OCI-M2 (cell line): ENCODE results near the gene PIP5K1A.
A peak's percentile ranks its signal among the peaks of the same experiment; 100 is the strongest.
"Not testable (repeated sequence)": the region's sequence is repeated elsewhere in the genome, so short reads cannot be mapped to it uniquely, and the experiment has no call there.

Experiments used
- DNase-seq: peaks from one replicate; lab custom pipeline; 2025; ENCODE audit not compliant: unreplicated experiment; lab: John Stamatoyannopoulos, UW

Gene PIP5K1A

GRCh38 chr1:151192047-151192446 lies 6.3 kb upstream of the PIP5K1A start:
- DNase-seq = no peak

- DNase-seq = no peak
Measured at GRCh38 chr1:151193304-151193703, 5.0 kb upstream of the PIP5K1A start.

DNA sequence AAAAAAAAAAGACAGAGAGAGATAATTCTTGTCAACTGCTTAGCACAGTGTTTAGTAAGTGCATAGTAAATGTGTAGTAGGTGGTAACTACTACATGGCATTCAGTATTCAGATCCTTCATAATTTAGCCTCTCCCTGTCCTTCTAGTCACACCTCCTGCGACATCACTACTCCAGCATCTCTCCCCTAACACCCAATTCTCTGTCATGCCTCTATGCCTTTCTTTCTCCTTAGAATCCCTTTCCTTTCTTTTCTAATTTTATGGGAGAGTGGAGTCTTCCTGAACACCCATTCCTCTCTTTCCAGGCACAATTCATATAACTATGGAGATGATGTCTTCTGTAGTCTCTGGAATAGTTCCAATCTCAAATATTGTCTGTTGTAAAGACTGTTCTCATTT lies 4.5 kb upstream of the PIP5K1A start:
- no peak for DNase-seq

DNA sequence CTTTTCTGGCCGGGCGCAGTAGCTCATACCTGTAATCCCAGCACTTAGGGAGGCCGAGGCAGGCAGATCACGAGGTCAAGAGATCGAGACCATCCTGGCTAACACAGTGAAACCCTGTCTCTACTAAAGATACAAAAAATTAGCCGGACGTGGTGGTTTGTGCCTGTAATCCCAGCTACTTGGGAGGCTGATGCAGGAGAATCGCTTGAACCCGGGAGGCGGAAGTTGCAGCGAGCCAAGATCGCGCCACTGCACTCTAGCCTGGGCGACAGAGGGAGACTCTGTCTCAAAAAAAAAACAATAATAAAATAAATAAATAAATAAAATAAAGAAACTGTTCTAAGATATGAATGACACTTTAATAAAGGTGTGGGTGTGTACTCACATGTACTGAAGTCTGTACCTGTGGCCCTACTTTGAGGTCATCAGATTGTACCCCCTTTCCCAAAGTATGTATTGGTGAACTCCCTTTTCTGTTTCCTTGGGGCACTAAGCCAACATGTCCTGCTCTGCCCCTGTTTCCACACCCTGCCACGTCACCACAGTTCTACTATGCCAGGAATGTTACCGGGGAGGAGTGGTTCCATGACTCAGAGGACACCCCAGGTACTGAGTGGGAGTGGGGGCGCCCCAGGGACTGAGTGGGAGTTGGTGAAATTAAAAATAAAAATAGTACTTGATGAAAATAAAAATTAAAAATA lies 3.3 kb upstream of the PIP5K1A start:
- not testable (repeated sequence) for DNase-seq

DNA sequence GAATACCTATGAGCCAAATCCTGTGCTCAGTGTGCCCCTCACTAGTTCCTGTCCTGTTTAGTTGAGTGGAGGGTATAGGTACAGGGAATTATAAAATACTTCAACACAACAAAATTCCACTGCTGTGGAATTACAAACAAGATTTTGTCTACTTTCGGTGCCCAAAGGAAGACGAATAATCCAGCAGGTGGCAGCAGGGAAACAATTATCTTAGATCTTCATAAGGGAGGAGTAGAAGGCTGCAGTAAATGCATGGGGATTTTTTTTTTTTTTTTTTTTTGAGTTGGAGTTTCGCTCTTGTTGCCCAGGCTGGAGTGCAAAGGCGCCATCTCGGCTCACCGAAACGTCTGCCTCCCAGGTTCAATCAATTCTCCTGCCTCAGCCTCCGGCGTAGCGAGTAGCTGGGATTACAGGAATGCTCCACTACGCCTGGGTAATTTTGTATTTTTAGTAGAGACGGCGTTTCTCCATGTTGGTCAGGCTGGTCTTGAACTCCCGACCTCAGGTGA lies 2.0 kb upstream of the PIP5K1A start:
- no peak for DNase-seq

DNA sequence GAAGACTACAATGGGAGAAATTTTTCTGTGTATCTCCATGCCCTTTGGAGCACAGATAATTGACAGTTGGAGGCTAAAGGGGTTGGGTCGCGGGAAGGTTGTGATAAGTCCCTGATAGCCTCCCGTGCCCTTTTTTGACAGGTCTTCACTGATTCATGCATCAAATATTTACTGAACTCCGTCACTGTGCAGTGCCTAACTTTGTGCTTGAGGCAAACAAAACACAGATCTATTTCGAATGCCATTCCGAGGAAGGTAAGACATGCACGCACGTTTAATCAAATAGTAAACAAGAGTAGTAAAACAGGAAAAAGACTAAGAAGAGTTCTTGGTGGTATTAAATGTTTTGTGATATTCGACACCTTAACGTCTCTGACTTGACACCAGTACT lies 494 bp upstream of the PIP5K1A start:
- no peak for DNase-seq

GRCh38 chr1:151199873-151200581 lies 1.7 kb downstream of the PIP5K1A start:
- DNase-seq = no peak

- not testable (repeated sequence) for DNase-seq
Measured at GRCh38 chr1:151205381-151205965, 7.1 kb downstream of the PIP5K1A start.

DNA sequence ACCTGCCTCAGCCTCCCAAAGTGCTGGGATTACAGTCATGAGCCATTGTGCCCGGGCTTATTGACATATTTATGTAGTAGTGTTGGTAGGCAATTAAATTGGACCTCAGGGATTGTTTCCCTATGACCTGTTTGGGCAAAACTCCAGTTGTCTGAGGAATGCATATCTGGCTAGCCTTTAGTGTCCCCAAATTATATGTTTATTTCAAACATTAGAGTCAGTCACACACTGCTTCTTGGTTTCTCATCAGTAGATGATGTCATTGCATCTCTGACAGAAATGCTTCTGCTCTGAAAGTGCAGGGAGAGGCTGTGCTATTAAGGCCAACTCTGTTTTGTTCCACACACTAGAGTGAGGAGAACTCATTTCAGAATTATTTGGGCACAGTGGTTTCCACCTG lies 12.5 kb downstream of the PIP5K1A start:
- DNase-seq = no peak

DNA sequence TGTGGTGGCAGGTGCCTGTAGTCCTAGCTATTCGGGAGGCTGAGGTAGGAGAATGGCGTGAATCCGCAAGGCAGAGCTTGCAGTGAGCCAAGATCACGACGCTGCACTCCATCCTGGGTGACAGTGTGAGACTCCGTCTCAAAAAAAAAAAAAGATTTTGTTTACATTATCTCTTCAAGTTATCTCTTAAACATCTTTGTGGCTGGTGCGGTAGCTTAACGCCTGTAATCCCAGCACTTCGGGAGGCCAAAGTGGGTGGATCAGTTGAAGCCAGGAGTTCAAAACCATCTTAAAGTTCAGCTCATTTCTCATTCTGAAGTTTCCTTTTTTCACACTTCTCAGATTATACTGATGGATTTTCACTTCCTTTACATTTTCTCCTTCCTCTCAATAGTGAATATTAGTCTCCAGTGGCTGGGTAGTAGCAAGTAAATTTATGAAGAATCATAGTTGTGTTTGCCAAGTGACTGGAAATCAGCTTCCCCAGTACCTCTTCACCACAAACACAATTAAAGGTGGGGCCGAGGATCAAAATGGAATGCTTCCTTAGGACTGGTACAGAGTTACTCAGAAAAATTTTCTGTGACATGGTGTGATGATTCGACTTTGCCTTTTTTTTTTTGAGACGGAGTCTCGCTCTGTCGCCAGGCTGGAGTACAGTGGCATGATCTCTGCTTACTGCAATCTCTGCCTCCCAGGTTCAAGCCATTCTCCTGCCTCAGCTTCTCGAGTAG lies 13.8 kb downstream of the PIP5K1A start:
- no peak for DNase-seq

- DNase-seq = no peak
Measured at GRCh38 chr1:151213560-151213959, 15.2 kb downstream of the PIP5K1A start.

DNA sequence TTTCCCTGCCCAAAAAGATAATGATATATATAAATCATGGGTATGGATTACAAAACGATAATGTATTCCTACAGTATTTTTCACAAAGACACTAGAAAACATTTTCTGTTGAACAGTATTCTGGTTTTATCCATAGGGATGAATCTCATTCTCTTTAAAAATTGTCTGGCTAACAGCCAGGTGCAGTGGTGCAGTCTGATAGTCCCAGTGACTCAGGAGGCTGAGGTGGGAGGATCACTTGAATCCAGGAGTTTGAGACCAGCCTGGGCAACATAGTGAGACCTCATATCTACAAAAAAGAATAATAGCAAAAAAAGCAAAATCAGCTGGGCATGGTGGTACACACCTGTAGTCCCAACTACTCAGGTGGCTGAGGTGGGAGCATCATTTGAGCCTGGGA lies 23.3 kb downstream of the PIP5K1A start:
- no peak for DNase-seq

- DNase-seq = no peak
Measured at GRCh38 chr1:151222130-151222529, 23.8 kb downstream of the PIP5K1A start.

DNA sequence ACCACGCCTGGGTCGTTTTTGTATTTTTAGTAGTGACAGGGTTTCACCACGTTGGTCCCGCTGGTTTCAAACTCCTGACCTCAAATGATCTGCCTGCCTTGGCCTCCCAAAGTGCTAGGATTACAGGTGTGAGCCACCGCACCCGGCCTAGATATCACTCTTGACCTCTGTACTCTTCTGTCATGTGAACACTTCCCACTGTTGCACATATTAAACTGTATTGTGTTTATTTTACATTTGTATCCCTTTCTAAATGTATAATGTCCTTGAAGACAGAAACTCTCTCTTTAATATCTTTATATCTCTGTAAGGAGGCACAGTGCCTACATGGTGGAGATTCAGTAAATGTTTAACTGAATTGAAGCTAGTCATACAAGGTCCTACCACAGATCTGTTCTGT lies 36.9 kb downstream of the PIP5K1A start:
- DNase-seq = no peak

DNA sequence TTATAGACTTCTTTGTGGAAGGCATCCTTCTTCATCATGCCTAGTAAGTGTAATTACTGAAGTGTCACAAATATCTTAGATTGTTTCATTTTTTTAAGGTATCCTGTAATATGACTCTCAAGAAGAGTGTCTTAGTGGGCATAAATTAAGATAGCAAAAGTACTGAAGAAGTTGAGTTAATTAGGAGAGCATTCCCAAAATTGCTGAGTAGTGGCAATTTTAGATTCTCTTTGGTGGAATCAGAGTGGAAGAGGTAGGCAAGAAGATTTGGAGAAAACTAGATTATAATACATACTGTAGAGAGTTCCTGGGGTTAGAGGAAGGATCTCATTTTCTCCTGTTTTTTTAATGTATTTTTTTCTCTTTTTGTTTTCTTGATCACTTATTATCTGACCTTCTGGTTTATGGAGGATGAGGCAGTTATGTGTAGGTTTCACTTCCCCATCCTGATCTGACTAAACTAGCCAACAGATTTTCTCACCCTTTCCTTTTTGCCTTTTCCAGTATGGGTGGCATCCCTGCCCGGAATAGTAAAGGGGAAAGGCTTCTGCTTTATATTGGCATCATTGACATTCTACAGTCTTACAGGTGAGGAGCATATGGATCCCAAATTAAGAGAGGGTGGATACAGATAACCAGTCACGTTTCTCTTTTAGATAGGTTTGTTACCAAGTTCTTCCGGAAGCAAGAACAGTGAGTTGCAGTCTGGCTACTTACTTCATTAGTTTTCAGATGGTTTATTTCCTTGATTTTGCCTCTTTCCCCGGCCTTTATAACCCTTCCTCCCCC lies 39.5 kb downstream of the PIP5K1A start:
- DNase-seq = no peak

DNA sequence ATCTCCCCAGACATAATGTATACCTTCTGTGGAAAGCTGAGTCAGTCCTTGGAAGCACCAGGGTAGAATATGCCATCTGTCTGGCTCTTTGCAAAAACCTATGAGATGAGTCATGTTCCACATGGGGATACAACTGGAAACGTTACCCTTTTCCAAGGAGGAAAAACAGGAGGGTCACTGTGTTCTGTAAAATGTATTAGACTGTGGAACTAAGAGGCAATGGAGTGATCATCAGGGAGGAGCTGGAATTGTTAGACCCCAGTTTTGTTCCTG lies 40.1 kb downstream of the PIP5K1A start:
- DNase-seq = no peak

- no peak for DNase-seq
Measured at GRCh38 chr1:151242442-151242841, 44.1 kb downstream of the PIP5K1A start.

- no peak for DNase-seq
Measured at GRCh38 chr1:151243683-151244216, 45.4 kb downstream of the PIP5K1A start.

- no peak for DNase-seq
Measured at GRCh38 chr1:151246786-151247185, 48.4 kb downstream of the PIP5K1A start.

DNA sequence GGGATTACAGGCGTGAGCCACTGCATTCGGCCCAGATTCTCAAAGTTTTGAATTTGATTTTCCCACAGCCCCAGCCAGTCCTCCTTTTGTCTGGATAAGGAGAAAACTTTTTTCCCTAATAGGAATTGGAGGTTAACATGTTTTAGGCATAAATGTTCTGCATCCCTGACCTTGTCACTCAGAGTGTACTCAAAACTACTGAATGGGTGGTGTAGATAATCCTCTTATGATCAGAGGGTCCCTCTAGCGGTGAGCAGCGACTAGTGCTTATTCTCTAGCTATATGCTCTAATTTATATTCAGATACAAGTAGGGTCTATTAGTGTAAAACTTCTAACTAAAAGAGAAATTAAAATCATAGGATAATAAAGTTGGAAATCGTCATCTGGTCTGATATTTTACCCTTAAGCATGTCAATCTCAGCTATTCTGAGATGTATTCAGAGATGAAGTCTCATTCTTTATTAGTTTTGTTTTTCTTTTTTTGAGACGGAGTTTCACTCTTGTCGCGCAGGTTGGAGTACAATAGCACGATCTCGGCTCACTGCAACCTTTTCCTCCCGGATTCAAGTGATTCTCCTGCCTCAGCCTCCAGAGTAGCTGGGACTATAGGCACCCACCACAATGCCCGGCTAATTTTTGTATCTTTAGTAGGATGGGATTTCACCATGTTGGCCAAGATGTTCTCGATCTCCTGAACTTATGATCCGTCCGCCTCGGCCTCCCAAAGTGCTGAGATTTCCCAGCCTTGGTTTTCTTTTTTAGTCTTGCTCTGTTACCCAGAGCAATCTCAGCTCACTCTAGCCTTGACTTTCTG lies 53.5 kb downstream of the PIP5K1A start:
- DNase-seq = peak; percentile 34
